ENCODE measurements around the gene DMWD. TPM values are rescaled to one million over a fixed set of nuclear protein-coding genes. Genes with fewer than 3 reads are reported as not detected.

The DMWD gene
- total and polyA plus RNA-seq, 2 donors (not counting 1 experiment from before 2014, with no cell fraction given) = 25.1 to 86.4 TPM

DNA sequence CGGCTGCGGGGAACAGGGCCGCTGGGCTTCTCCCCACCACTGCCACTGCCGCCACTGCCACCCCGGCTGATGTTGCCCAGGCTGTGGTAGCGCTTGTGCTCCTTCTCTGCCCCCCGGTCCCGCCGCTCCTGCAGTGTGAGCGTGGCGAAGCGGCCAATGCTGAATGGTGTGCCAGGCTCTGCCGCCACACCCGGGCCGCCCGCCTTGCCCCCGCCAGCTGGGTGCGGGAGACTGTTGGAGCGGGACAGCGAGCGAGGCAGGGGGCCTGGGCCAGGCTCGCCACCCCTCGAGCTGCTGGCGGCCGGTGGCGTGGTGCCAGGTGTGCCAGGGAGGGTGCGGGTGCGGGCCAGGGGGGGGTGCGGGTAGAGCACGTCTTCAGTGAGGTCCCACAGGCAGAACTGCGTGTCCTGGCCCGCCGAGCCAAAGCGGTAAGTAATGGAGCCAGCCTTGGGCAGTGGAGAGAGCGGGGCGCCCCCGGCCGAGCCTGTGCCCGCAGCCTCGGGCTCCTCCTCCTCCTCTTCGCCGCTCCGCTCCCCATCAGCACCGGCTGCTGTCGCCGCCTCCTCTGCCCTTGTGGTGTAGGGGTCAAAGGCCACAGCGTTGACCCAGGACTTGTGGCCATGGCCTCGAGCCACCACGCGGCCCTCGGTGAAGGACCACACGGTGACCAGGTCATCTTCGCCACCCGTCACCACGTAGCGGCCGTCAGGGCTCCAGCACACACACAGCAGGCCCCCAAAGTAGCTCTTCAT is 6.7 kb downstream of the DMWD start:
- Histone ChIP-seq H3K9ac (ENCODE audit: low read length) (no peak overlapping the region), H3K36me3 (replicated peaks in 1 of 2; ENCODE audit: control extremely low read depth in 1 of 2, control insufficient read depth in 1 of 2, extremely low read depth in 1 of 2, insufficient read depth in 2 of 2, low read length in 1 of 2) (peaks cover 0 to 29% of the 10 kb centered on the region in 2 experiments), H3K4me3 (ENCODE audit: control extremely low read depth in 1 of 5, extremely low read depth in 1 of 5, insufficient read depth in 1 of 5, low read depth in 2 of 5, low read length in 4 of 5) (no peak overlapping the region), H3K4me1 (ENCODE audit: control insufficient read depth in 2 of 2, insufficient read depth in 2 of 2, low read length in 2 of 2) (peaks cover 5 to 6% of the 10 kb centered on the region in 2 donors), H4K20me1 (ENCODE audit: control insufficient read depth, insufficient read depth, low read length, poor library complexity, severe bottlenecking) (peaks cover 80% of the 10 kb centered on the region), H3K79me2 (ENCODE audit: control insufficient read depth, insufficient read depth, low read length) (peaks cover 8% of the 10 kb centered on the region), H3K9me3 (ENCODE audit: control extremely low read depth in 1 of 3, control insufficient read depth in 2 of 3, insufficient read depth in 1 of 3, low read length in 2 of 3) (no peaks in the 10 kb centered on the region), H3K4me2 (replicated peaks; ENCODE audit: low read depth, low read length, poor library complexity, severe bottlenecking) (no peak overlapping the region), H3K27ac (ENCODE audit: low read length in 2 of 2) (no peak overlapping the region), H2AFZ (ENCODE audit: insufficient read depth, low read depth, low read length, poor library complexity, severe bottlenecking) (no peak overlapping the region), H3K27me3 (replicated peaks in 1 of 4; ENCODE audit: control extremely low read depth in 1 of 4, control insufficient read depth in 3 of 4, insufficient read depth in 4 of 4, low read length in 3 of 4) (peaks cover 0 to 3% (median 0%) of the 10 kb centered on the region in 4 experiments)
- ChIA-PET POLR2A (no interaction called here), CTCF (interaction anchor here (1.5 kb wide), 1 partner anchor 13 kb away, joined by 5 read pairs; no protein-coding TSS in a partner anchor)
- WGBS (ENCODE audit: insufficient coverage) = 96% methylated on average over 47 of the region's 57 CpGs
- Mint-ChIP-seq H3K4me1 (peaks cover 6% of the 10 kb centered on the region), H3K4me3 (no peak overlapping the region), H3K27ac (no peak overlapping the region), H3K9me3 (ENCODE audit: insufficient read depth) (no peaks in the 10 kb centered on the region), H3K27me3 (no peaks in the 10 kb centered on the region)
- no peak for TF ChIP-seq CTCF (IDR thresholded peaks at IDR 0.05)
- TF ChIP-seq EZH2 (IDR thresholded peaks at IDR 0.05; ENCODE audit: borderline replicate concordance, insufficient read depth, low read depth, low read length, poor library complexity, severe bottlenecking) = no peak
- no peak for ATAC-seq (ENCODE audit: low read depth)
- intact Hi-C loops (cut with micrococcal nuclease) = no loop called here
- DNase-seq = no peak

GRCh38 chr19:45785097-45785496 is 7.5 kb downstream of the DMWD start:
- no peaks in the 10 kb centered on the region for H3K9me3 ChIP-seq (ENCODE audit: control extremely low read depth in 1 of 3, control insufficient read depth in 2 of 3, insufficient read depth in 1 of 3, low read length in 2 of 3)
- ChIA-PET POLR2A (no interaction called here), CTCF (interaction anchor here (1.3 to 1.5 kb wide), 2 partner anchors 14 to 16 kb away, joined by 5 read pairs; partner anchors contain the start of gene SIX5)
- no peak overlapping the region for H2AFZ ChIP-seq (ENCODE audit: insufficient read depth, low read depth, low read length, poor library complexity, severe bottlenecking)
- DNase-seq = no peak
- H3K4me2 ChIP-seq (replicated peaks; ENCODE audit: low read depth, low read length, poor library complexity, severe bottlenecking) = no peak overlapping the region
- peaks cover 0 to 5% of the 10 kb centered on the region in 2 donors for H3K4me1 ChIP-seq (ENCODE audit: control insufficient read depth in 2 of 2, insufficient read depth in 2 of 2, low read length in 2 of 2)
- Mint-ChIP-seq H3K27ac (no peak overlapping the region), H3K9me3 (ENCODE audit: insufficient read depth) (no peaks in the 10 kb centered on the region), H3K4me1 (peaks cover 4% of the 10 kb centered on the region), H3K27me3 (no peaks in the 10 kb centered on the region), H3K4me3 (no peak overlapping the region)
- H3K36me3 ChIP-seq (replicated peaks in 1 of 2; ENCODE audit: control extremely low read depth in 1 of 2, control insufficient read depth in 1 of 2, extremely low read depth in 1 of 2, insufficient read depth in 2 of 2, low read length in 1 of 2) = peaks cover 0 to 29% of the 10 kb centered on the region in 2 experiments
- no peak overlapping the region for H3K4me3 ChIP-seq (ENCODE audit: control extremely low read depth in 1 of 5, extremely low read depth in 1 of 5, insufficient read depth in 1 of 5, low read depth in 2 of 5, low read length in 4 of 5)
- intact Hi-C loops (cut with micrococcal nuclease) = no loop called here
- WGBS (ENCODE audit: insufficient coverage) = 77% methylated on average over 4 of the region's 5 CpGs
- no peak for ATAC-seq (ENCODE audit: low read depth)
- no peak overlapping the region for H3K27ac ChIP-seq (ENCODE audit: low read length in 2 of 2)
- H3K27me3 ChIP-seq (replicated peaks in 1 of 4; ENCODE audit: control extremely low read depth in 1 of 4, control insufficient read depth in 3 of 4, insufficient read depth in 4 of 4, low read length in 3 of 4) = peaks cover 0 to 10% (median 0%) of the 10 kb centered on the region in 4 experiments
- peaks cover 8% of the 10 kb centered on the region for H3K79me2 ChIP-seq (ENCODE audit: control insufficient read depth, insufficient read depth, low read length)
- H4K20me1 ChIP-seq (ENCODE audit: control insufficient read depth, insufficient read depth, low read length, poor library complexity, severe bottlenecking) = peaks cover 83% of the 10 kb centered on the region
- H3K9ac ChIP-seq (ENCODE audit: low read length) = no peak overlapping the region
- TF ChIP-seq CTCF (IDR thresholded peaks at IDR 0.05) = no peak
- TF ChIP-seq EZH2 (IDR thresholded peaks at IDR 0.05; ENCODE audit: borderline replicate concordance, insufficient read depth, low read depth, low read length, poor library complexity, severe bottlenecking) = no peak
